Fibroblast of skin of scalp (primary cell): ENCODE results near the gene GCH1. TPM values are rescaled to one million over a fixed set of nuclear protein-coding genes. Genes with fewer than 3 reads are reported as not detected.
"Not testable (repeated sequence)": the region's sequence is repeated elsewhere in the genome, so short reads cannot be mapped to it uniquely, and the experiment has no call there.

Experiments
- DNase-seq: peaks from one replicate; pipeline ENCODE4 v3.0.0-alpha.2; 2013
- polyA plus RNA-seq, 2 experiments: library from polyadenylated mRNA; unstranded; fragments of 120-200 nt; gene quantifications; one replicate each; pipeline ENCODE4 v1.2.1, GENCODE V29; 2013; ENCODE audit not compliant: insufficient read length in 2 of 2

GCH1 gene, protein sequence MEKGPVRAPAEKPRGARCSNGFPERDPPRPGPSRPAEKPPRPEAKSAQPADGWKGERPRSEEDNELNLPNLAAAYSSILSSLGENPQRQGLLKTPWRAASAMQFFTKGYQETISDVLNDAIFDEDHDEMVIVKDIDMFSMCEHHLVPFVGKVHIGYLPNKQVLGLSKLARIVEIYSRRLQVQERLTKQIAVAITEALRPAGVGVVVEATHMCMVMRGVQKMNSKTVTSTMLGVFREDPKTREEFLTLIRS
- polyA plus RNA-seq (2013, experiment 1 of 2; ENCODE audit: insufficient read length) = 0.84 TPM
- 1.6 TPM for polyA plus RNA-seq (2013, experiment 2 of 2; ENCODE audit: insufficient read length)

DNA sequence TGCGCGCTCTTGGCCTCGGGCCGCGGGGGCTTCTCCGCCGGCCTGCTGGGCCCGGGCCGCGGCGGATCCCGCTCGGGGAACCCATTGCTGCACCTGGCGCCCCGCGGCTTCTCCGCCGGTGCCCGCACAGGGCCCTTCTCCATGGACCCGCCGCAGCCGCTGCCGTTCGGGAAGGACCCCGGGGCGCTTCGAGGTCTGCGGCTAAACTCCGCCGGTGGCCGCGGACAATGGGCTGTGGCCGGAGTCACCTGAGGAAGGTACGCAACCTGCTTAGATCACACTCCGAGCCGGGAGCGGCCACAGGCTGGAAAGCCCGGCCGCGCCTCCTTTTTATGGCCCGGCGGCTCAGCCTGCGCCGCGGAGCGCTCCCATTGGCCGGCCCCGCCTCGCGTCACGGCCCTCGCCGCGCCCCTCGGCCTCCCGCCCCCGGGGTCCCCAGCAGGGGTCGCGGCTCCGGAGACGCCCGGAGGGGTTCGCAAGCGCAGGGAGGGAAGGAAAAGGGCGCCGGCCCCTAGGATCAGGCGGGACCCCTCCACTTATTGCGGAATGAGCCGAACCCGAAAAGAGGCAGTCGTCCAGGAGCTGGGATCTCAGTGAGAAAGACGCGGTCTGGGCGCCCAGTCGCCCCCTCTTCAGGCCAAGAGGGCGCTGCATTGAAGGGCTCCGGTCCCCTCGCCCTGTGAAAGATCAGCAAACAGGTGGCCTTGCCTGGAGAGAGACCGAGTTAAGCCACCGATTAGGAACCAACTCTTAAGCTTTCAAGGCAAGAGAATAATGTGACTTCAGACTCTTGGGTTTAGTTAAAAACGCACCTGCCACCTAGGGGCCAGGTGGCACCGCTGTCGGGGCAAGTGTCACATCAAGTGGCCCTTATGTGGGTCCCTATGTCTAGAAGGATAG is at the start of gene GCH1:
TSS of gene GCH1 (minus strand) at position 306 of the 900 bp plus-strand sequence. CDS start at position 143, 163 bp downstream.
- peak; percentile 40 for DNase-seq

DNA sequence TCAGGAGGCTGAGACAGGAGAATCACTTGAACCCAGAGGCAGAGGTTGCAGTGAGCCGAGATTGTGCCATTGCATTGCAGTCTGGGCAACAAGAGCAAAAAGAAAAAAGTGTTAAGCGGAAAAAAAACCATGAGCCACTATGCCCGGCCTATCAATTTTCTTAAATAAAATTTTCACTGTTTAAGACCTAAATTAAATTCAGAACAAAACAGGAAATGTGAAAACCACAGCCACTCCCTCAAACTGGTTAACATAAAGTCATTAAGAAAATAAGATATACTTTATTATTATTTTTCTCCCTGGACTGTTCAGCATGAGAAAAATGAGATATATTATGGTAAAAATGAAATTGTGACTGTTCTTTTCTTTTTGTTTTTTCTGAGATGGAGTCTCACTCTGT is 44.6 kb upstream of the GCH1 start:
- no peak for DNase-seq

DNA sequence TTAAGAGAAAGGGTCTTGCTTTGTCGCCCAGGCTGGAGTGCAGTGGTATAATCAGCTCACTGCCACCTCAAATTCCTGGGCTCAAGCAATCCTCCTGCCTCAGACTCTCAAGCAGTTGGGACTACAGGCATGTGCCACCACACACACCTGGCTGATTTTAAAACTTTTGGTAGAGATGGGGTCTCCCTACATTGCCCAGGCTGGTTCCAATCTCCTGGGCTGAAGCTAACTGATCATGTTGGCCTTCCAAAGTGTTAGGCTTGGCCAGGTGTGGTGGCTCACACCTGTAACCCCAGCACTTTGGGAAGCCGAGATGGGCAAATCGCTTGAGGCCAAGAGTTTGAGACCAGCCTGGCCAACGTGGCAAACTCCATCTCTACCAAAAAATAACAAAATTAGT is 43.9 kb upstream of the GCH1 start:
- DNase-seq = no peak

DNA sequence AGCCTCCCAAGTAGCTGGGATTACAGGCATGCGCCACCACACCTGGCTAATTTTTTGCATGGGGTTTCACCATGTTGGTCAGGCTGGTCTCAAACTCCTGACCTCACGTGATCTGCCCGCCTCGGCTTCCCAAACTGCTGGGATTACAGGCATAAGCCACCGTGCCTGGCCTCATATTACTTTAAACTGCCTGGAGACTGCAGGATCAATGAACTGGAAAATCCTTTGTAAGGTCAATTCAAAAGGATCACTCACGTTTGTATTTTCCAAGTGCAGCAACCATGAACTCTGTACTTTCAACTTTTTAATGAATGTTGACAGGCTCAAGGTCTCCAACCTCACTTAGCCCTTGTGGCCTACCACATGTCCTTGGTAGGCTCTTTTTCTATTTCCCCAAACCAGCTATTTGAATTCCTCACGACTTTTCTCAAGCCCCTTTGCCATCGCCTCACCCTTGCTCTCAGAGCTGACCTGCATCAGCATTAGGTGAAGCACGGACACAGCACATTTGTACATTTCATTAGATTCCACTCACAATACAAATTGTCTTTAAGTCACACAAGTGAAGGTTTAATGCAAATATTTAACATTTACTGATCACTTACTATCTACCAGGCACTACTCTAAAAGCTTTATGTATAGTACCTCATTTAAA is 42.2 kb upstream of the GCH1 start:
- DNase-seq = no peak

DNA sequence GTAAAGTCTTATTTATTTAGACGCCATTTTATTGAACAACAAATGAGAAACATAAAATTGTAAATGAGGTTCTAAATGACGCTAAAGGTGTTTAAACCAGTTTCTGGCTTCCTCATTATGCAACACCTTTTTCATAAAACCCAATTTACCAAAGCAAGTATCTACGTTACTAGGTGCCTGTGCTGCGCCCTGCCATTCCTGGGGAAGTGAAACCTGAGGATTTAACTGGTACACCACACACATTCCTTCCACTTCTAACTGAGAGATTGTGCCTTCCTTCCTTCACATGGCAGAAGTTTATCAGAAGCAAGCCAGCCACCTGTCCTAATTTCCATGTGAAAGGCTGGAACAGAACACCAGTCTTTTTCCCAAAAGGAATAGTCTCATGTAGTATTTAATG is 40.3 kb upstream of the GCH1 start:
- no peak for DNase-seq

DNA sequence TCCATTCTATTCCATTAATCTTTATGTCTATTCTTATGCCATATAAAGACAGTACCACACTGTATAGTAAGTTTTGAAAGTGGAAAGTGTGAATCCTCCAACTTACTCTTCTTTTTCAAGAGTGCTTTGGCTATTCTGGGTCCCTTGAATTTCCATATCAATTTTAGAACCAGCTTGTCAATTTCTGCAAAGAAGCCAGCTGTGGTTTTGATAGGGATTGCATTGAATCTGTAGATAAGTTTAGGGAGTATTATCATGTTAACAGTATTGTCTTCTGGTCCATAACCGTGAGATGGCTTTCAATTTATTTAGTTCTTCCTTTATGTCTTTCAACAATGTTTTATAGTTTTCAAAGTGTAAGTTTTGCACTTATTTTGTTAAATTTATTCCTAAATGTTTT is 34.2 kb upstream of the GCH1 start:
- no peak for DNase-seq

DNA sequence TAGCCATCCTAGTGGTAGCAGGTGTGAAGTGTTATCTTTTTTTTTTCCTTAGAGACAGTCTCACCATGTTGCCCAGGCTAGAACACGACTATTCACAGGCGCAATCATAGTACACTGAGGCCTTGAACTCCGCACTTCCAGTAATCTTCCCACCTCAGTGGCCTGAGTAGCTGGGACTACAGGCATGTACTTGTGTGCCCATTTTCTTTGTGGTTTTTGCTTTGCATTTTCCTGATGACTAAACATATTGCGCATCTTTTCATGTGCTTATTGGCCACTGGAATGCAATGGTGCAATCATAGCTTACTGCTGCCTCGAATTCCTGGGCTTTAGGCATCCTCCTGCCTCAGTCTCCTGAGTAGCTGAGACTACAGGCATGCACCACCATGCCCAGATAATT is 33.3 kb upstream of the GCH1 start:
- DNase-seq = peak; percentile 58

DNA sequence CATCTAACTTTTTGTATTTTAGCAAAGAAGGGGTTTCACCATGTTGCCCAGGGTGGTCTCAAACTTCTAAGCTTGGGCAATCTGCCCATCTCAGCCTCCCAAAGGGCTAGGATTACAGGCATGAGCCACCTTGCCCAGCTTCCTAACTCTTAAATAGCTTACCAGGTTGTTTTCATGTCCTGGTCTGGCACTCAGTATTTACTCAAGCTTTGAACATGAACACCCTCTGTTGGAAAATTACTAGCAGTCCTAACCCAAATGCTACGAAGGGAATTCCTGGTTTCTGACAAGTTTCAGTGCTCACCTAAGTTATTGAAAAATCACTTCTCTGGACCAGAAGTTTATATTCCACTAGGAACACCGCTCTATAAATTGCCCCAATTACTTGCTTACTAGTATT is 32.5 kb upstream of the GCH1 start:
- DNase-seq = no peak

DNA sequence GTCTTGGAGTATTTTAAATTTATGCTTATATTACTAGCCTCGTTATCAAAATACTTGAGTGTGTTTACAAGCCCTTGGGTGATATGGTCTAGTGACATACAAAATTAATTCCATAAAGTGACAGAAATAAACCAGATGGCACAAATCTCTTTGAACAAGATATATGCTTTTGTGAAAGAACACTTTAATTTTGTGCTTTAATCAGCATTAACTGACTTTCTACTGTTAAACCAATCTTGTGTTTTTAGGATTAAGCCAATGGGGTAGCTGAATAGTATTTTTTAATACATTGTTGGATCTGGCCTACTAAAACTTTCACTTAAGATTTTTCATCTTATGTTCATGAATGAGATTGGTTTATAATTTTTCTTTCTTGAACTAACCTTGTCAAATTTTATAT is 30.4 kb upstream of the GCH1 start:
- no peak for DNase-seq

DNA sequence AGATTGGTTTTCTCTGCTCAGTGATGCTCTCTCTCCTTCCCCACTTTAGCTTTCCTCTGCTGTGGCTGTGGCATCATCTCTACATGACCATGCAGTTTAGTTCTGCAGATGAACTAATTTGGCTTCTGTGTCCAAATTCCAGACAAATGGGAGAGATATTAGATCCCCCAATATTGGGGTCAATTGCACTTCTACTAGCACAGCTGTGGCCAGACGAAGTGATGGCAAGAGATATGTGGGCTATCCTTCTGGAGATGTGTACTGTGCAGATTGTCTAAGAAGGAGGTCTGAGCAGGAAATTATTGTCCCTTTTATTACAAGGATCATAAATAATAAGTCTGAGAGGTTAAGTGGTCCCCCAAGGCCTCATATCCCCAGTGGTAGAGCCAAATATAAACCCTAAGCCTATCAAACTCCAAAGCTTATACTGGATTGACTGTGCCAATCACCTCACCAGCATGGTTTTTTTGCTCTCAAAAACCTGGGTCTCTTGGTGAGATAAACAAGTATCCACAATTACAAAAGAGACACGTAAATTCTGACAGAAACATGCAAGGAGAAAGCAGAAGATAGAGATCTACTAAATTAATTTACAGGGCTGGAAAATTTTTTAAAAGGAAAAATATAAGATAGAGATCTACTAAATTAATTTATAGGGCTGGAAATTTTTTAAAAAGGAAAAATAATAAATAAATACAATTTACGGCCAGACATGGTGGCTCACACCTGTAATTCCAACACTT is 29.1 kb upstream of the GCH1 start:
- DNase-seq = no peak

DNA sequence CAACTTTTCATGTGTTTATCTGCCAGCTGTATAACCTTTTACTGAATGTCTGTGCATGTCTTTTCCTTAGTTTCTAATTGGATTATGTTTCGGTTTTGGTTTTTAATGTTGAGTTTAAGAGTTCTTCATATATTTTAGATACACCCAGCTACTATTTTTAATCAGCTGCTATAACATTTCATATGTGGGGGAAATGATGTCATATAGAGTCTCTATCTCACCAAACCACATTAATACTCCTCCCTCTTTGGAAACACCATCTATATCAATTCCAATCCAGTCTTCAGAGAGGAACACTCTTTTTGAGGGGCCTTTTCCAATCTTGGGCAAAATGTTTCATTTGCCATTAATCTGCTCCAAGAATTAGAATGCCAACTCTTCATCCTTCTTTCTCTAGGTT is 28.5 kb upstream of the GCH1 start:
- DNase-seq = no peak

DNA sequence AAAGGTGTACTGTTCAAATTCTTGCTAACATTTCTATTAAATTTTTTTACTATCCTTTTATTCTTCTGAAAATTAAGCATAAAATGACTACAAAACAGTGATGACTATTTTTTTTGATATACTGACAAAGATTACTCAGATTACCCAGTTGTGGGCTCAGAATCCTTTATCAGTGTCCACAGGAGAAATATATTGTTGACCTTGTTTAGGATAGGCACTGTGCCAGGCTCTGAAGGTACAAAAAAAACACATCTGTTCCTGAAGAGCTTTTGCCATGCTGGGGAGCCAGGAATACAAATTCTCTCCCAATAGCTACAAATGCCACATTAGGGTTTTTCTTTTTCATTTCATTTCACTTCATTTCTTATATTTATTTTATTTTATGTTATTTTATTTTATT is 26.9 kb upstream of the GCH1 start:
- no peak for DNase-seq

DNA sequence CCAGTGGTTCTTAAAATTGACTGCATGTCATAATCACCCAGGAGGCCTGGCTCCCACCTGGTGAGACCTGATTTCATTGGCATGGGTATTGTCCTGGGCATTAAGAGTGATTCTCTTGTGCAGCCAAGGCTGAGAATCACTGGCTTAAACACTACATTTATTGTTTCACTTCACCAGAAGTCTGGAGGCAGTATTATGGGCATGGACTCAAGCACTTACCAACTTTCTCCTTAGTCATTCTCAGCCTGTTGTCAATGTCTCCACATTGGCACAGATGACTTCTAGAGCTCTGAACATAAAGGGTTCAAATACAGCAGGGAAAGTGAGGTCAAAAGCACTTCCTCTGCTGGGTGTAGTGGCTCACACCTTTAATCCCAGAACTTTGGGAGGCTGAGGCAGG is 25.6 kb upstream of the GCH1 start:
- DNase-seq = no peak

DNA sequence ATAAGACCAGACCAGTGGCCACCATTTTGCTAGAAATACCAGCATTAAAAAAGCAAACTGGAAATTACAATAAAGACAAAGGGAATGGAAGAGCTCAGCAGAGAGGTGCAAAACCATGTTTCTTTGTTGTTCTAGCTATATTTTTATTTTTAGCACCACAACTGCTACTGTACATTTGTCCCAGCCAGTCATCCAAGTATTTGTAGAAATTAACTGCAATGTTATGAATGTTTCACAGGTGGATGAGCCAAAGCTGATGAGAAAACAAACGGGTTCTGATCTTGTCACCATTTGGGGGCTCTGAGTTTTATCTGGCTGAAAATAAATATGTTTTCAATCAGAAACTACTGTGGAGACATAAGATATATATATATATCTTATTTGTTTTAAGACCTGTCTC is 24.9 kb upstream of the GCH1 start:
- no peak for DNase-seq

DNA sequence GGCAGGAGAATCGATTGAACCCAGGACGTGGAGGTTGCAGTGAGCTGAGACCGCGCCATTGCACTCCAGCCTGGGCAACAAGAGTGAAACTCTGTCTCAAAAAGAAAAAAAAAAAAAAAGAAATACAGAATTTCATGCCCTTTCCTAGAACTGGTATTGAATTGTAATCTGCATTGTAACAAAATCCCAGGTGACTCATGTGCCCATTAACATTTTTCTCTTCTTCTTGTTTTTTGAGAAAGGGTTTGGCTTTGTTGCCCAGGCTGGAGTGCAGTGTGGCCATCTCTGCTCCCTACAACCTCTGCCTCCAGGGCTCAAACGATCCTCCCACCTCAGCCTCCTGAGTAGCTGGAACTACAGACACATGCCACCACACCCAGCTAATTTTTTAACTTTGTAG is 23.9 kb upstream of the GCH1 start:
- not testable (repeated sequence) for DNase-seq

DNA sequence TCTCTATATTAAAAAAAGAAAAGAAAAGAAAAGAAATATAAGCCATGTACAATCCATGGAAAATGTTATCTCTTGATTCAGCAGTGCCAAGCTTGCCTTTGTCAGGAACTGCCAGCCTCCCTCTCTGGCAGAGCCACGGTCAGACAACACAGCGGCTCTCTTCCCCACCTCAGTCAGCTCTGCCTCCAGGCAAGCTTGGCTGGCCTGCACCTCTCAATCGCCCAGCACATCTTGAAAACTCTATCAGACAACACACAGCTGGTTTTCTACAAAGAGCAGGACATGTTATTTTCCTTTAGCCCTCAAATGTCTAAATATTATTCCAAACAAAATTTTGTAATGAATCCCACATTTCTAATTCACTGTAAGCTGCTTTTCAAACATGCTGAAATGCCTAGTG is 20.0 kb upstream of the GCH1 start:
- no peak for DNase-seq

DNA sequence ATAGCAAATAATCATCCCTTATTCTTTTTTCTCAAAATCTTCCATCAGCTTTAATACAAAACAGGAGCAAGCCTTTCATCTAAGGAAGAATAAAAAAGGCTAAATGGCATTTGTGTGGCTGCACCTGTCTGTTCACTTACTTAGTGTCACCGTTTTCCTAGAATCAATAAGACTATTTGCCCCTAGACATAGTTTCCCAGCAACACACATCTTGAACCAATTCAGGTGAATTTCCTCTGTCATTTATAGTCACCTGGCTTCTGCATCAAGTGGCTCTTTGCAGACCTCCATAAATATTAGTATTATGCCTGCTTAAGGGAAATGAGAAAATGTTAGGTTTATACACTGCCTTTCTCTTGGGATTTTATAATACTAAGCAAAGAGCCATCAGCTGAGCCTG is 17.4 kb upstream of the GCH1 start:
- no peak for DNase-seq

DNA sequence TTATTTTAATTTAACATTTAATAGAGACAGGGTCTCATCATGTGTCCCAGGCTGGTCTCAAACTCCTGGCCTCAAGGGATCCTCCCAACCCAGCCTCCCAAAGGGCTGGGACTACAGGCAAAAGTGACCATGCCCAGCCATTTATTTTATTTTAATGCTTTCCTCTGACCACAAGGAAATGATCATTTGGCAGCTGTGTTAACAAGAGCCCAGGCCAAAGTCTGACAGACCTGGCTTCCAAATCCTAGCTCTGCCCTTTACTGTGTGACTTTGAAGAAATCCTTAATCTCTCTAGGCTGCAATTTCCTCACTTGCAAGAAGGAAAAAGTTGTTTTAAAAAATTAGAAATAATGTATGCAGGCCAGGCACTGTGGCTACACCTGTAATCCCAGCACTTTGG is 16.7 kb upstream of the GCH1 start:
- DNase-seq = no peak

DNA sequence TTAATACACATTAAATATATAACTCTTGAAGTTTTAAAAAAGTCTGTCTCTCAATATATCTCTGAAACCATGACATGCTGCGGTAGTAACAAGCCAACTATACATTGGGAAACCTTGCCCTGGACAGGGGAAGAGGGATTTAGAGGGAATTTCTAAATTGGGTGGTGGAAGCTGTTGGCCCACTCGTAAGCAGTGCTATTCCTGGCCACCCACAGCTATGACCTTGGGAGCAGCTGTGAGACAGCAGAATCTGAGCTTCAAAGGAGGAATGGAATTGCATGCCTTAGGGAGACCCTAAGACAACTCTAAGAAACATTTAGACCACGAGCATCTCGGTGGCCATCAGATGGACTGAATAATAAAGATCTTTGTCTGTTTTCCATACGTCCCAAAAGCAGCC is 15.8 kb upstream of the GCH1 start:
- no peak for DNase-seq

DNA sequence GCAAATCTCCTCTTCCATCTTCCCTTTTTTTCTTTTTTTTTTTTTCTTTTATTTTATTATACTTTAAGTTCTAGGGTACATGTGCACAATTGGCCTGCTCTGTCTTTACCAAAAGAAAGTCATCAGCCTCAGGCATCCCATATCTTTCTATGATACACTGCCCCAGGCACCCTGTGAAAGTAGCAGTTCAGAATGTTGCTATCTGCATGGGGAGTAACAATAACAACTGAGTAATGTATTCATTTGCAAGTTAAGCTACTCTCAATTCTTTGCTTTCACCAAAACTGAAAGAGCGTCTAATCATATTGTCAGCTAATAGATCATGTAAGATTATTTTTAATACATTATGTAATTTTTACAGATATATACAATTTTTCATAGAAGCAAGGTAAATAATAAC is 13.5 kb upstream of the GCH1 start:
- no peak for DNase-seq

DNA sequence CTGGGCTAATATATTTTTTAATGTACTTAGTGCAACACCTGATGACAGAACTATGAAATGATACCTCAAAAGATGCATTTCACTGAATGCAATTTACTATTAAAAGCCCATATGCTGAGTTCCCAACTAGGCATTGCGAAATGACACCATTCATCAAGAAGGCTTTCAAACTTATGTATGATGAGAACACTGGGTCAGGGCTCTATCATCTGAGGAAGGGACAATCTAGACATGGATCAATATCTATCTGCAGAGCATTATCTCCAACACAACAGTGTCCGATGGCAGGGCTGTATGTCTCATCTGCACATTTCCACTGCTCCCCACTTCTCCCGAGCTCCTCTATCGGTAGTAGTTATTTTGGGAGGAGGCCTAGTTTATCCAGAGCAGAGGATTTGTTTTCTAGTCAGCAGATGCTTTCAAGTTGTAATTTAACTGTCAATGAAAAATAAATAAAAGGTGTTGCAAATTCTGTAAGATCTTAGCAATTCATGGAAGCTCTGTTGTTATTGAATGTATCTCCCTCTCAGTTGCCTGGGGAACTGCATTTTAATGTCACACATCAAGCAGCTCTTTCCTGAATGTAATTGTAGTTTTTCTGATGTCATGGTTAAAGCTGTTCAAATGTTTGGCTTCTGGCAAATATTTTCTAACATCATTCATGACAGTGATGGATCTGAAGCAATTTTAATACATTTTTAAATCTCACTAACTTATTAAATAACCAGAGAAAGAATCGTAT is 7.4 kb upstream of the GCH1 start:
- no peak for DNase-seq

DNA sequence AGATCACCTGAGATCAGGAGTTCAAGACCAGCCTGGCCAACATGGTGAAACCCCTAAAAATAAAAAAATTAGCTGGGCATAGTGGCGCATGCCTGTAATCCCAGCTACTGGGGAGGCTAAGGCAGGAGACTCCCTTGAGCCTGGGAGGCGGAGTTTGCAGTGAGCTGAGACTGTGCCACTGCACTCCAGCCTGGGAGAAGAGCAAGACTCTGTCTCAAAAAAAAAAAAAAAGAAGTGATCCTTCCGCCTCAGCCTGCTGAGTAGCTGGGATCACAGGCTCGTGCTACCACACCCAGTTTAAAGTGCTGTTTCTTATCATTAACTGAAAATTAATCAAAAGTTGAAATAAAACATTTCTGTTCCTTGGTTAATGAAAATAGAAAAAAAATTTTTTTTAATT is 6.3 kb upstream of the GCH1 start:
- not testable (repeated sequence) for DNase-seq
